IPS-NIHi7 (cell line): ENCODE measurements around the gene C22orf39.

Source experiments
- DNase-seq: peaks from one replicate; pipeline ENCODE4 v3.0.0; 2012; ENCODE audit warnings: mixed read lengths; ENCODE audit errors: extremely low spot score

Gene C22orf39

GRCh38 chr22:19447330-19448075, at the start of gene C22orf39:
TSS of gene C22orf39 (minus strand) at chr22:19447711. CDS start at chr22:19447688, 23 bp downstream.
- DNase-seq, result peak; percentile 99

GRCh38 chr22:19497245-19497644, 49.7 kb upstream of the C22orf39 start:
- no peak for DNase-seq

- no peak for DNase-seq
Measured at GRCh38 chr22:19496324-19496630, 48.8 kb upstream of the C22orf39 start.

GRCh38 chr22:19495562-19496323, 48.2 kb upstream of the C22orf39 start:
- DNase-seq, result no peak

- DNase-seq, result no peak
Measured at GRCh38 chr22:19494676-19495173, 47.2 kb upstream of the C22orf39 start.

GRCh38 chr22:19494001-19494560, 46.6 kb upstream of the C22orf39 start:
- no peak for DNase-seq

- DNase-seq, result no peak
Measured at GRCh38 chr22:19492504-19493174, 45.1 kb upstream of the C22orf39 start.

GRCh38 chr22:19490628-19491230, 43.2 kb upstream of the C22orf39 start:
- no peak for DNase-seq

- DNase-seq, result no peak
Measured at GRCh38 chr22:19488884-19489843, 41.7 kb upstream of the C22orf39 start.

- no peak for DNase-seq
Measured at GRCh38 chr22:19488285-19488684, 40.8 kb upstream of the C22orf39 start.

- no peak for DNase-seq
Measured at GRCh38 chr22:19483481-19484244, 36.2 kb upstream of the C22orf39 start.

- no peak for DNase-seq
Measured at GRCh38 chr22:19482297-19482696, 34.8 kb upstream of the C22orf39 start.

GRCh38 chr22:19480789-19481188, 33.3 kb upstream of the C22orf39 start:
- no peak for DNase-seq

GRCh38 chr22:19480173-19480568, 32.7 kb upstream of the C22orf39 start:
- DNase-seq, result no peak

- peak; percentile 98 for DNase-seq
Measured at GRCh38 chr22:19479355-19480172, 32.1 kb upstream of the C22orf39 start, which contains the start of gene CDC45. TSS of gene CDC45 (plus strand) at chr22:19479920. CDS start at chr22:19479969, 49 bp downstream.

GRCh38 chr22:19478901-19479354, 31.4 kb upstream of the C22orf39 start, which contains the start of gene UFD1:
TSS of gene UFD1 (minus strand) at chr22:19479193. CDS start at chr22:19479085, 108 bp downstream.
- peak; percentile 83 for DNase-seq

GRCh38 chr22:19478045-19478900, 30.8 kb upstream of the C22orf39 start:
- no peak for DNase-seq
